Measurements from ENCODE around the gene AKR1C8.
"Not testable (repeated sequence)": the region's sequence is repeated elsewhere in the genome, so short reads cannot be mapped to it uniquely, and the experiment has no call there.

The AKR1C8 gene

DNA sequence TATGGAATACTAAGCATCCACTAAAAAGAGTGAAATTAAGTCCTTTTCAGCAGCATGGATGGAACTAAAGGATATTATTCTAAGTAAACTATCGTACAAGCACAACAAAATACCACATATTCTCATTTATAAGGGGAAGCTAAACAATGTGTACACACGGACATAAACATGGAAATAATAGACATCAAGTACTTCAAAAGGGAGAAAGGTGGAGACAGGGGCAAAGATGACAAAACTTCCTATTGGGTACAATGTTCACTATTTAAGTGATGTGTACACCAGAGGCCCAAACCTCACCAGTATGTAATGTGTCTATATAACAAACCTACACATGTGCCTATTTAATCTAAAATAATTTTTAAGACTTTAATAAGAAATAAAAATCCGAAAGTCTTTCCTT lies 9.5 kb upstream of the AKR1C8 start:
- no peak overlapping the region for H3K4me3 Mint-ChIP-seq
- ATAC-seq, result no peak
- H3K9me3 Mint-ChIP-seq, result peaks cover 3% of the 10 kb centered on the region
- H3K27me3 Mint-ChIP-seq, result no peaks in the 10 kb centered on the region
- no peak overlapping the region for H3K27ac Mint-ChIP-seq
- no peaks in the 10 kb centered on the region for H3K4me1 Mint-ChIP-seq
- no peaks in the 10 kb centered on the region for H3K36me3 Mint-ChIP-seq

GRCh38 chr10:5188358-5188757 lies 3.4 kb upstream of the AKR1C8 start:
- H3K27ac Mint-ChIP-seq, result no peak overlapping the region
- H3K4me3 Mint-ChIP-seq, result no peak overlapping the region
- no peaks in the 10 kb centered on the region for H3K9me3 Mint-ChIP-seq
- H3K27me3 Mint-ChIP-seq, result peaks cover 8% of the 10 kb centered on the region
- H3K4me1 Mint-ChIP-seq, result no peaks in the 10 kb centered on the region
- H3K36me3 Mint-ChIP-seq, result no peaks in the 10 kb centered on the region
- no peak for ATAC-seq

DNA sequence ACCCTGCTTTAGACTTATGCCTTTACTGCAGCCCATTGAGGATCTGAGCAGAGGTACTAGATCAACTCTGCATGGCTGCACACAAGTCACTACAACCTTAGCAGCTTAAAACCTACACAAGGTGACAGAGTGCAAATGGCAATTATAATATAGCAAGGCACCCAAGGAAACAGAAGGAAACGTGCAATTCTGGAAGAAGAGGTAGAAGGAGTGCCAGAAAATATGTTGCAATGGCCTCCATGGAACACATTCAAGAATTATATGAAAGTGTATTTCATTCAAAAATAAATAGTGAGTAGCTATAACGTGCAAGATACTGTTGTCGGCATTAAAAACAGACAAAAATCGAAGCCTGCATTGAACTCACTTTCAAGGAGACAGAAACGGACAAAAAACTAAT lies 2.9 kb upstream of the AKR1C8 start:
- no peak for ATAC-seq
- Mint-ChIP-seq H3K4me3 (no peak overlapping the region), H3K9me3 (no peaks in the 10 kb centered on the region), H3K36me3 (no peaks in the 10 kb centered on the region), H3K27ac (no peak overlapping the region), H3K4me1 (no peaks in the 10 kb centered on the region), H3K27me3 (peaks cover 8% of the 10 kb centered on the region)

DNA sequence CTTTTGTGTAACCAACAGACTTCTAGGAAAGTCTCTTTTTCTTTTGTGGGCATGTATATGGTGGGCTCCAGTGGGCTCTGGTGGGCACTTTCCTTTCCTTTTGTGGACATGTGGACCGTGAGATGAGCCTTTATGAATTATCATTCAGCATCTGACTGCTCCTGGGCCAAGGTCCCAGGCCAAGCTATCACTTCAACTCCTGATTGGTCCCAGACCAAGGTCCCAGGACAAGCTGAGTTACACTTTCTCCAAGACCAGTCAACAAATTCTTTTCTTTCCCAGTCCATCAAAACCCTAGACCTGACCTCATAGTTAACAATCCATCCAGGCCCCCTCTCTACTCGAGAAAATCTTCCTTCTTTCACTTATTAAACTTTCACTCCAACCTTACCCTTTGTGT lies 1.0 kb downstream of the AKR1C8 start:
- H3K4me1 Mint-ChIP-seq, result no peaks in the 10 kb centered on the region
- H3K4me3 Mint-ChIP-seq, result no peak overlapping the region
- peaks cover 8% of the 10 kb centered on the region for H3K27me3 Mint-ChIP-seq
- no peak for ATAC-seq
- H3K27ac Mint-ChIP-seq, result no peak overlapping the region
- peaks cover 2% of the 10 kb centered on the region for H3K9me3 Mint-ChIP-seq
- no peaks in the 10 kb centered on the region for H3K36me3 Mint-ChIP-seq

- not testable (repeated sequence) for H3K4me1 Mint-ChIP-seq, H3K4me3 Mint-ChIP-seq, H3K36me3 Mint-ChIP-seq, H3K27me3 Mint-ChIP-seq, H3K27ac Mint-ChIP-seq, ATAC-seq, H3K9me3 Mint-ChIP-seq
Observed at GRCh38 chr10:5180503-5180902, 4.4 kb downstream of the AKR1C8 start.

DNA sequence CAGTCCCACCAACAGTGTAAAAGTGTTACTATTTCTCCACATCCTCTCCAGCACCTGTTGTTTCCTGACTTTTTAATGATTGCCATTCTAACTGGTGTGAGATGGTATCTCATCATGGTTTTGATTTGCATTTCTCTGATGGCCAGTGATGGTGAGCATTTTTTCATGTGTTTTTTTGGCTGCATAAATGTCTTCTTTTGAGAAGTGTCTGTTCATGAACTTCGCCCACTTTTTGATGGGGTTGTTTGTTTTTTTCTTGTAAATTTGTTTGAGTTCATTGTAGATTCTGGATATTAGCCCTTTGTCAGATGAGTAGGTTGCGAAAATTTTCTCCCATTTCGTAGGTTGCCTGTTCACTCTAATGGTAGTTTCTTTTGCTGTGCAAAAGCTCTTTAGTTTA lies 9.4 kb downstream of the AKR1C8 start:
- H3K36me3 Mint-ChIP-seq, H3K4me1 Mint-ChIP-seq, H3K4me3 Mint-ChIP-seq, H3K27me3 Mint-ChIP-seq, ATAC-seq, H3K27ac Mint-ChIP-seq, H3K9me3 Mint-ChIP-seq: not testable (repeated sequence)

- H3K36me3 Mint-ChIP-seq, result no peaks in the 10 kb centered on the region
- ATAC-seq, result no peak
- H3K4me1 Mint-ChIP-seq, result no peaks in the 10 kb centered on the region
- H3K27me3 Mint-ChIP-seq, result no peaks in the 10 kb centered on the region
- H3K27ac Mint-ChIP-seq, result no peak overlapping the region
- peaks cover 17% of the 10 kb centered on the region for H3K9me3 Mint-ChIP-seq
- no peak overlapping the region for H3K4me3 Mint-ChIP-seq
Observed at GRCh38 chr10:5168897-5169420, 16.0 kb downstream of the AKR1C8 start.

GRCh38 chr10:5165738-5166137 lies 19.2 kb downstream of the AKR1C8 start:
- Mint-ChIP-seq H3K27me3 (no peaks in the 10 kb centered on the region), H3K4me1 (no peaks in the 10 kb centered on the region), H3K36me3 (no peaks in the 10 kb centered on the region), H3K9me3 (peaks cover 20% of the 10 kb centered on the region), H3K4me3 (no peak overlapping the region), H3K27ac (no peak overlapping the region)
- ATAC-seq, result no peak

DNA sequence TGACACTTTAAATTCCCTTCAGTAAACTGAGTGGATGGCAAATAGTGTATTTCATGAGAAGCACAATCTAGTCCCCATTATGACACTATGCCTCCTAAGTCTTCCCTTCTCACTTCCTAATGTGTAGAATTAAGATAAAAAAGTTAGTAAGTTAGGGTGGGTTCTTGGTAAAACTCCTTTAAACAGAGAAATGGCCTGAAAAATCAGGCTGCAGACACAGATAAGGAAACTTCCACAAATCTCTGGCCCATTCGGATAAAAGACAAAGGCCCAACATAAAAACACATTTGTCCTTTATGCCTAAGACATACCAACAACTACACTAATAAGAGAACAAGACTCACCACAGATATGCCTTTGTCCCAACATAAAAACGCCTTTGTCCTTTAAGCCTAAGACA lies 21.5 kb downstream of the AKR1C8 start:
- Mint-ChIP-seq H3K9me3 (peaks cover 20% of the 10 kb centered on the region), H3K27ac (no peak overlapping the region)

GRCh38 chr10:5159126-5159525 lies 25.8 kb downstream of the AKR1C8 start:
- Mint-ChIP-seq H3K36me3 (no peaks in the 10 kb centered on the region), H3K4me3 (no peak overlapping the region), H3K4me1 (no peaks in the 10 kb centered on the region), H3K27me3 (no peaks in the 10 kb centered on the region), H3K27ac (no peak overlapping the region), H3K9me3 (peaks cover 5% of the 10 kb centered on the region)
- ATAC-seq, result no peak

More for the DNA sequence above, 21.5 kb downstream of the AKR1C8 start:
- Mint-ChIP-seq H3K27me3 (no peaks in the 10 kb centered on the region), H3K4me3 (no peak overlapping the region), H3K36me3 (no peaks in the 10 kb centered on the region), H3K4me1 (no peaks in the 10 kb centered on the region)
- ATAC-seq, result no peak

- H3K27ac Mint-ChIP-seq, result no peak overlapping the region
- no peaks in the 10 kb centered on the region for H3K36me3 Mint-ChIP-seq
- no peaks in the 10 kb centered on the region for H3K4me1 Mint-ChIP-seq
- H3K4me3 Mint-ChIP-seq, result no peak overlapping the region
- peaks cover 3% of the 10 kb centered on the region for H3K9me3 Mint-ChIP-seq
- H3K27me3 Mint-ChIP-seq, result no peaks in the 10 kb centered on the region
- ATAC-seq, result no peak
Observed at GRCh38 chr10:5157501-5157900, 27.4 kb downstream of the AKR1C8 start.

- no peaks in the 10 kb centered on the region for H3K27me3 Mint-ChIP-seq
- no peaks in the 10 kb centered on the region for H3K36me3 Mint-ChIP-seq
- H3K4me1 Mint-ChIP-seq, result no peaks in the 10 kb centered on the region
- H3K9me3 Mint-ChIP-seq, result peaks cover 3% of the 10 kb centered on the region
- H3K27ac Mint-ChIP-seq, result no peak overlapping the region
- H3K4me3 Mint-ChIP-seq, result no peak overlapping the region
- no peak for ATAC-seq
Observed at GRCh38 chr10:5155951-5156350, 29.0 kb downstream of the AKR1C8 start.

- Mint-ChIP-seq H3K4me3 (no peak overlapping the region), H3K4me1 (no peaks in the 10 kb centered on the region), H3K36me3 (no peaks in the 10 kb centered on the region), H3K27me3 (no peaks in the 10 kb centered on the region), H3K9me3 (peaks cover 13% of the 10 kb centered on the region), H3K27ac (no peak overlapping the region)
- no peak for ATAC-seq
Observed at GRCh38 chr10:5151076-5151475, 33.9 kb downstream of the AKR1C8 start.

GRCh38 chr10:5148678-5149032 lies 36.3 kb downstream of the AKR1C8 start:
- H3K4me3 Mint-ChIP-seq, result no peak overlapping the region
- no peaks in the 10 kb centered on the region for H3K36me3 Mint-ChIP-seq
- no peak for ATAC-seq

GRCh38 chr10:5147981-5148677 lies 36.8 kb downstream of the AKR1C8 start:
- no peaks in the 10 kb centered on the region for H3K27me3 Mint-ChIP-seq
- ATAC-seq, result no peak
- no peaks in the 10 kb centered on the region for H3K4me1 Mint-ChIP-seq
- peaks cover 11% of the 10 kb centered on the region for H3K9me3 Mint-ChIP-seq
- H3K27ac Mint-ChIP-seq, result no peak overlapping the region
- no peaks in the 10 kb centered on the region for H3K36me3 Mint-ChIP-seq
- H3K4me3 Mint-ChIP-seq, result no peak overlapping the region

More at GRCh38 chr10:5148678-5149032, 36.3 kb downstream of the AKR1C8 start:
- H3K9me3 Mint-ChIP-seq, result peaks cover 13% of the 10 kb centered on the region
- no peaks in the 10 kb centered on the region for H3K4me1 Mint-ChIP-seq
- H3K27ac Mint-ChIP-seq, result no peak overlapping the region
- no peaks in the 10 kb centered on the region for H3K27me3 Mint-ChIP-seq

GRCh38 chr10:5147255-5147980 lies 37.5 kb downstream of the AKR1C8 start:
- Mint-ChIP-seq H3K27ac (no peak overlapping the region), H3K27me3 (no peaks in the 10 kb centered on the region)

More at GRCh38 chr10:5147255-5147980, 37.5 kb downstream of the AKR1C8 start:
- no peaks in the 10 kb centered on the region for H3K36me3 Mint-ChIP-seq
- H3K4me1 Mint-ChIP-seq, result no peaks in the 10 kb centered on the region
- no peak for ATAC-seq
- no peak overlapping the region for H3K4me3 Mint-ChIP-seq
- peaks cover 12% of the 10 kb centered on the region for H3K9me3 Mint-ChIP-seq

Measured in stimulated activated memory B cell treated with anti-CD40 and anti-IgM and Interleukin-4, amounts not matched to agents 10 μg/mL and 1 μg/mL and 100 μg/mL, for 72 hours (primary cell).